GM21360 (cell line): ENCODE data around the gene DCAF4L1.

ENCODE experiments used
- ATAC-seq: cut with Tn5 transposase; IDR thresholded peaks from one replicate; pipeline ENCODE4 v1.9.1; 2021; ENCODE audit warnings: mild to moderate bottlenecking, moderate library complexity; ENCODE audit not compliant: unreplicated experiment

DCAF4L1 gene

GRCh38 chr4:41981456-41981855 lies at the start of gene DCAF4L1:
TSS of gene DCAF4L1 (plus strand) at chr4:41981756. CDS start at chr4:41981793, 37 bp downstream.
- ATAC-seq = no peak

- ATAC-seq = no peak
Observed at GRCh38 chr4:41932988-41933387, 48.6 kb upstream of the DCAF4L1 start.

GRCh38 chr4:41933997-41934503 lies 47.5 kb upstream of the DCAF4L1 start:
- no peak for ATAC-seq

- ATAC-seq = no peak
Observed at GRCh38 chr4:41934514-41934900, 47.0 kb upstream of the DCAF4L1 start.

- ATAC-seq = peak; percentile 90
Observed at GRCh38 chr4:41934901-41935651, 46.5 kb upstream of the DCAF4L1 start, which contains the start of gene TMEM33. TSS of gene TMEM33 (plus strand) at chr4:41935429. CDS start at chr4:41935485, 56 bp downstream.

GRCh38 chr4:41935652-41936021 lies 45.9 kb upstream of the DCAF4L1 start:
- peak; percentile 18 for ATAC-seq

- no peak for ATAC-seq
Observed at GRCh38 chr4:41939016-41939626, 42.4 kb upstream of the DCAF4L1 start.

GRCh38 chr4:41940834-41941233 lies 40.7 kb upstream of the DCAF4L1 start:
- no peak for ATAC-seq

- ATAC-seq = no peak
Observed at GRCh38 chr4:41943506-41943905, 38.0 kb upstream of the DCAF4L1 start.

- no peak for ATAC-seq
Observed at GRCh38 chr4:41944089-41944488, 37.5 kb upstream of the DCAF4L1 start.

- ATAC-seq = no peak
Observed at GRCh38 chr4:41949531-41949930, 32.0 kb upstream of the DCAF4L1 start.

GRCh38 chr4:41957634-41958033 lies 23.9 kb upstream of the DCAF4L1 start:
- no peak for ATAC-seq

GRCh38 chr4:41963105-41963504 lies 18.5 kb upstream of the DCAF4L1 start:
- ATAC-seq = no peak

- no peak for ATAC-seq
Observed at GRCh38 chr4:41964401-41964800, 17.2 kb upstream of the DCAF4L1 start.

GRCh38 chr4:41967392-41967791 lies 14.2 kb upstream of the DCAF4L1 start:
- no peak for ATAC-seq

GRCh38 chr4:41969671-41970070 lies 11.9 kb upstream of the DCAF4L1 start:
- no peak for ATAC-seq

GRCh38 chr4:41975341-41975740 lies 6.2 kb upstream of the DCAF4L1 start:
- no peak for ATAC-seq

- ATAC-seq = no peak
Observed at GRCh38 chr4:41976775-41977516, 4.6 kb upstream of the DCAF4L1 start.

- no peak for ATAC-seq
Observed at GRCh38 chr4:41977709-41978108, 3.8 kb upstream of the DCAF4L1 start.

GRCh38 chr4:41982716-41983115 lies 1.2 kb downstream of the DCAF4L1 start:
- no peak for ATAC-seq

GRCh38 chr4:41985151-41985550 lies 3.6 kb downstream of the DCAF4L1 start:
- ATAC-seq = no peak

GRCh38 chr4:41989994-41990364 lies 8.4 kb downstream of the DCAF4L1 start:
- peak; percentile 16 for ATAC-seq
